ENCODE results near the gene METTL22. TPM values are rescaled to one million over a fixed set of nuclear protein-coding genes. Genes with fewer than 3 reads are reported as not detected.

METTL22 gene
- total and polyA plus RNA-seq, 4 donors, result 6.5 to 17.9 (median 14.4) TPM

- TF ChIP-seq REST (IDR thresholded peaks at IDR 0.05), result no peak
Observed at GRCh38 chr16:8661703-8662102, 40.2 kb downstream of the METTL22 start (continued).

- WGBS, result 92% methylated on average over 9 of the region's 9 CpGs
- Histone ChIP-seq H3K9me3 (ENCODE audit: control insufficient read depth in 4 of 4, low read length in 3 of 4) (no peaks in the 10 kb centered on the region), H3K9ac (ENCODE audit: low read depth in 1 of 2, low read length in 2 of 2) (no peak overlapping the region), H3K27ac (ENCODE audit: low read depth in 1 of 2, low read length in 2 of 2) (no peak overlapping the region), H3K4me1 (ENCODE audit: control insufficient read depth in 4 of 4, insufficient read depth in 4 of 4, low read length in 3 of 4) (no peaks in the 10 kb centered on the region), H3K4me3 (ENCODE audit: low read depth in 1 of 3, low read length in 3 of 3) (no peak overlapping the region), H3K36me3 (ENCODE audit: control insufficient read depth in 4 of 4, insufficient read depth in 3 of 4, low read depth in 1 of 4, low read length in 3 of 4) (peaks cover 0 to 7% (median 2%) of the 10 kb centered on the region in 4 donors), H3K27me3 (ENCODE audit: control insufficient read depth in 4 of 4, insufficient read depth in 4 of 4, low read length in 3 of 4) (no peaks in the 10 kb centered on the region)
- TF ChIP-seq, protein P1, sequence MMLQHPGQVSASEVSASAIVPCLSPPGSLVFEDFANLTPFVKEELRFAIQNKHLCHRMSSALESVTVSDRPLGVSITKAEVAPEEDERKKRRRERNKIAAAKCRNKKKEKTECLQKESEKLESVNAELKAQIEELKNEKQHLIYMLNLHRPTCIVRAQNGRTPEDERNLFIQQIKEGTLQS (IDR thresholded peaks at IDR 0.05), result no peak
- no peak for TF ChIP-seq YY1 (IDR thresholded peaks at IDR 0.05)
- TF ChIP-seq REST (IDR thresholded peaks at IDR 0.05), result no peak
- no peak for TF ChIP-seq HNF4A (conservative IDR thresholded peaks at IDR 0.05)
- no peak for TF ChIP-seq SP1 (IDR thresholded peaks at IDR 0.05)
- TF ChIP-seq JUND (IDR thresholded peaks at IDR 0.05), result no peak
- no peak for TF ChIP-seq CTCF (IDR thresholded peaks at IDR 0.05; ENCODE audit: low read depth, low read length, missing input control)
- no peak for TF ChIP-seq NR2F2 (IDR thresholded peaks at IDR 0.05)
- TF ChIP-seq, protein P2, sequence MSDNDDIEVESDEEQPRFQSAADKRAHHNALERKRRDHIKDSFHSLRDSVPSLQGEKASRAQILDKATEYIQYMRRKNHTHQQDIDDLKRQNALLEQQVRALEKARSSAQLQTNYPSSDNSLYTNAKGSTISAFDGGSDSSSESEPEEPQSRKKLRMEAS (IDR thresholded peaks at IDR 0.05), result no peak
- no peak for TF ChIP-seq ZBTB33 (IDR thresholded peaks at IDR 0.05)
- TF ChIP-seq RAD21 (IDR thresholded peaks at IDR 0.05), result no peak
- TF ChIP-seq FOXA1 (IDR thresholded peaks at IDR 0.05), result no peak
- no peak for TF ChIP-seq FOXA2 (IDR thresholded peaks at IDR 0.05)
- no peak for TF ChIP-seq RXRA (IDR thresholded peaks at IDR 0.05)
- no peak for TF ChIP-seq TAF1 (conservative IDR thresholded peaks at IDR 0.05)
- TF ChIP-seq GABPA (IDR thresholded peaks at IDR 0.05 in 1 of 2, conservative IDR thresholded peaks at IDR 0.05 in 1 of 2), result no peak
- DNase-seq (ENCODE audit: low spot score), result no peak
Observed at GRCh38 chr16:8663192-8664089, 41.9 kb downstream of the METTL22 start.

All from liver (tissue), 9 donors.